RPMI8226 (cell line): ENCODE data around the gene ATP5F1C.

Source experiments
- DNase-seq: peaks from one replicate; pipeline ENCODE4 v3.0.0-alpha.2; 2015

Gene ATP5F1C

DNA sequence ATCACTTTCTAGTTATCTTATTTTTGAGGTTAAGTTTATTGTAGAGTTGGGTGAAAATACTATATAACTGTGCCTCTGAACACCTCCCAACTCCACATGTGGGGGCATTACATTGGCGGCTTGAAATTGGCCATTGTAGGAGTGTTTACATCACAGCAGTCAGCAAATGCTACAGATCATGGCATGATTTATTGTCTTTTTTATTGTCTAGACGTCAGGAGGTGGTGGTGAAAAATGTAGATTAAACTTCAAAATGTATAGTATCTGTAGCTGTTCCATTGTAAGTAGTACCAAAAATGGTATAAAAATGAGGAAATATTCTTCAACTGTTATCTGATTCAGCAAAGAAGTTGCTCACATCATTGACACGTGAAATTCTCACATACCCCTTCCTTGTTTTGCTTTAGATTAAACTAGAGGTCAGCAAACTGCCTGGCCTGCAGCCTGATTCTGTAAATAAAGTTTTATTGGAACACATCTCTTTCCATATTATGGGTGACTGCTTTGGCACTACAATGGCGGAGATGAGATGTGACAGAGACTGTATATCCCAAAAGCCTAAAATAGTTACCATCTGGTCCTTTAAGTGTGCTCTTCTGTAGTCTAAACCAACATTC is 65.4 kb downstream of the ATP5F1C start:
- DNase-seq = no peak

DNA sequence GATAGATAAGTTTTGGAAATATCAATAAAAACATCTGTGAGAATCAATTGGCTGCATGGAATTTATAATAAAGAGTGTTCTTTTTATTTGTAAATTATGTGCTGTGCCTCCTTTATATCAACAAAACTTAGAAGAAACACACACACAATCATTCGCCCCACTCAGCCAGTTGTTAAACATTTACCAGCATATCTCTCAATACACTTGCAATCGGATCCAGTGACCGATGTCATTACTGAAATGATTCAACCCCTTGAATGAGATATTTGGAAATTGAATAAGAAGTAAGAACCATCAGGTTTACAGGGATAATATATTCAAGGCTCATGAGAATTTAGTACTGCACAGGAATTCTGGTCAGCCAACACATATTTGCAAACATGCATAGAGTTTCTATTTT is 65.9 kb downstream of the ATP5F1C start:
- DNase-seq = no peak

DNA sequence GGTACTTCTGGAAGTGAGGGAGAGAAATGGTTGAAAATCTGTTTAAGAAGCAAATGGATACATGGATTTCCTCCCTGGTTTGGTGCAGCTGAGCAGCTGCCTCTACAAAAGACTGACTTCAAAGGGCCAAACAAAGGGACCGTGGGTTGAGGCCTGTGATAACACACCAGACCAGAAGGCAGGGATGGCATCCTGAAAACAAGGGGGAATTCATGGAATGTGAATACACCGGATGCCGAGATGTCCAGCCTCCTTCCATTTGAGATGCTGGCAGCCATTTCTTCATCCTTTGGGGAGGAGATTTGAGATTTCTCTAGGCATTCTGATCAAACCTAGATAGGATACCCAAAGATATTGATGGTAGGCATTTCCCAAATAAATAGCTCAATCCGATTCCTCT is 67.2 kb downstream of the ATP5F1C start:
- DNase-seq = no peak

DNA sequence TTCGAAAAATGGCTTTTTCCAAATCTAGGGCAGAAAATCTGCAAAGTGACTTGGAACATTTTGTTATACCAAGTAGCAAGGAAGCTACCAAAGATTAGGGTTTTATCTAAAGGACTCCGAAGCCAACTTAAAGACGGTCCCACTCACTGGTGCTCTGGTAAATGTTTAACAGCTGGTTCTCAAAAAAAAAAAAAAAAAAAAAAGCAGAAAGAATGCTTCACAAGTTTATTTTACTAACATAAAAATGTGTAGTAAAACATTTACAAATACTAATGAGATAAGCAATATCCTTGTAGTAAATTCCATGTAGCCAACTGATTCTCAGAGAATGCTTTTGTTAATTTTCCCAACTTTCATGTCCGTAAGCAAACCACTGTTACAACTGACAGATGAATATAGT is 68.7 kb downstream of the ATP5F1C start:
- no peak for DNase-seq

DNA sequence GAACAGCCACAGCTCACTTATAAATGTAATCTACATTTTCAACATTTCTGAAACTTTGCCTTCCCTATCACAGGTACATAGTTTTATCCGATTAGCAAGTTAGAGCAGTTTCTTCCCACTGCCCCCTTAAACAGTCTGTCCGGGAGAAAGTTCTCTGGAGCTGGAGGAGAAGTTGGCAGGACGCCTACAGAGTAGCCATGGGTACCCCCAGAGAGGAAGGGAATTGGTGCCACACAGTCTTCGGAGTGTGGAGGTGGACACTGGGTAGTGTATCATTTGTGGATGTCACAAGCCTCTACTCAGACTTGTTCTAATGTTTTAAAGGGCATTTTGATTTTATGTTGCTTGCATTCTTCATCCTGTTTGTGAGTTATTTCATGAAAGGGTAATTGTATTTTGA is 69.3 kb downstream of the ATP5F1C start:
- DNase-seq = no peak
